ENCODE measurements around the gene SDHAF3. TPM values are rescaled to one million over a fixed set of nuclear protein-coding genes. Genes with fewer than 3 reads are reported as not detected.

Gene SDHAF3
- total RNA-seq, 2 donors from 2014 or later = 9.1 to 13.9 TPM

GRCh38 chr7:97107192-97107800 is 10.2 kb upstream of the SDHAF3 start:
- H3K27ac ChIP-seq = no peak overlapping the region
- H3K36me3 ChIP-seq = no peaks in the 10 kb centered on the region
- no peaks in the 10 kb centered on the region for H3K9me3 ChIP-seq
- TF ChIP-seq CTCF (IDR thresholded peaks at IDR 0.05) (no peak), POLR2AphosphoS5 (IDR thresholded peaks at IDR 0.05) (no peak), POLR2A (IDR thresholded peaks at IDR 0.05) (no peak)
- DNase-seq (ENCODE audit: low spot score) = no peak
- no peak overlapping the region for H3K4me3 ChIP-seq
- intact Hi-C loops (cut with DNase I) = loop anchor here (2.0 to 10.0 kb wide), 2 partner anchors 68 to 728 kb away; no protein-coding TSS in a partner anchor
- H3K4me1 ChIP-seq (replicated peaks) = no peaks in the 10 kb centered on the region
- 87% methylated on average over 2 of the region's 2 CpGs for WGBS
- H3K27me3 ChIP-seq (replicated peaks; ENCODE audit: insufficient read depth) = no peaks in the 10 kb centered on the region

GRCh38 chr7:97116308-97116707 is 1.2 kb upstream of the SDHAF3 start:
- intact Hi-C loops (cut with DNase I) = no loop called here
- 34% methylated on average over 5 of the region's 5 CpGs for WGBS
- Histone ChIP-seq H3K27ac (peak overlapping the region; percentile 60 to 71), H3K4me3 (no peak overlapping the region), H3K9me3 (no peaks in the 10 kb centered on the region), H3K36me3 (no peaks in the 10 kb centered on the region), H3K27me3 (replicated peaks; ENCODE audit: insufficient read depth) (no peaks in the 10 kb centered on the region), H3K4me1 (replicated peaks) (no peaks in the 10 kb centered on the region)
- TF ChIP-seq CTCF (IDR thresholded peaks at IDR 0.05) (no peak), POLR2AphosphoS5 (IDR thresholded peaks at IDR 0.05) (peak; percentile 38)
- peak; percentile 40 for DNase-seq (ENCODE audit: low spot score)

- 73% methylated on average over 9 of the region's 9 CpGs for WGBS
- H3K27ac ChIP-seq = peak overlapping the region; percentile 60 to 71
- no peaks in the 10 kb centered on the region for H3K4me1 ChIP-seq (replicated peaks)
- no peak for DNase-seq (ENCODE audit: low spot score)
- TF ChIP-seq CTCF (IDR thresholded peaks at IDR 0.05) = no peak
- TF ChIP-seq POLR2AphosphoS5 (IDR thresholded peaks at IDR 0.05) = no peak
- TF ChIP-seq POLR2A (IDR thresholded peaks at IDR 0.05) = no peak
- intact Hi-C loops (cut with DNase I) = no loop called here
- H3K4me3 ChIP-seq = peak overlapping the region; percentile 59 to 74
- H3K27me3 ChIP-seq (replicated peaks; ENCODE audit: insufficient read depth) = no peaks in the 10 kb centered on the region
- no peaks in the 10 kb centered on the region for H3K9me3 ChIP-seq
- no peaks in the 10 kb centered on the region for H3K36me3 ChIP-seq
These were observed 495 bp upstream of the SDHAF3 start for GRCh38 chr7:97117035-97117371.

GRCh38 chr7:97118306-97118917 is 914 bp downstream of the SDHAF3 start:
- TF ChIP-seq POLR2AphosphoS5 (IDR thresholded peaks at IDR 0.05) = no peak
- no peak for TF ChIP-seq POLR2A (IDR thresholded peaks at IDR 0.05)
- TF ChIP-seq CTCF (IDR thresholded peaks at IDR 0.05) = no peak
- H3K4me1 ChIP-seq (replicated peaks) = no peaks in the 10 kb centered on the region
- H3K9me3 ChIP-seq = no peaks in the 10 kb centered on the region
- intact Hi-C loops (cut with DNase I) = no loop called here
- 26% methylated on average over 13 of the region's 13 CpGs for WGBS
- no peaks in the 10 kb centered on the region for H3K27me3 ChIP-seq (replicated peaks; ENCODE audit: insufficient read depth)
- H3K27ac ChIP-seq = peak overlapping the region; percentile 60 to 71
- no peak for DNase-seq (ENCODE audit: low spot score)
- H3K36me3 ChIP-seq = no peaks in the 10 kb centered on the region
- peak overlapping the region; percentile 59 to 74 for H3K4me3 ChIP-seq

GRCh38 chr7:97119747-97120146 is 2.2 kb downstream of the SDHAF3 start:
- DNase-seq (ENCODE audit: low spot score) = no peak
- Histone ChIP-seq H3K36me3 (no peaks in the 10 kb centered on the region), H3K27ac (no peak overlapping the region), H3K4me1 (replicated peaks) (no peaks in the 10 kb centered on the region), H3K27me3 (replicated peaks; ENCODE audit: insufficient read depth) (no peaks in the 10 kb centered on the region), H3K4me3 (no peak overlapping the region), H3K9me3 (no peaks in the 10 kb centered on the region)
- TF ChIP-seq POLR2AphosphoS5 (IDR thresholded peaks at IDR 0.05) = no peak
- TF ChIP-seq POLR2A (IDR thresholded peaks at IDR 0.05) = no peak
- TF ChIP-seq CTCF (IDR thresholded peaks at IDR 0.05) = no peak
- WGBS = 97% methylated on average over 2 of the region's 2 CpGs
- intact Hi-C loops (cut with DNase I) = no loop called here
